OCI-LY3 (cell line): ENCODE data around the gene TEAD3.

Experiments used
- H2AFZ ChIP-seq: fragments of 200-600, 300-600 bp; shearing (Covaris generic); 2 replicates; pipeline ENCODE4 v1.6.0; 2014; ENCODE audit warnings: antibody characterized with exemption, low read depth, low read length
- H3K27ac ChIP-seq: fragments of 200-600, 300-600 bp; sonication (generic); 2 replicates; pipeline ENCODE4 v1.5.1; 2014; ENCODE audit warnings: mild to moderate bottlenecking, low read length, moderate library complexity, mixed read lengths
- H3K27me3 ChIP-seq: fragments of 200-600, 300-600 bp; sonication (generic); 2 replicates; pipeline ENCODE4 v1.6.1; 2014; ENCODE audit warnings: low read depth, low read length, mixed read lengths
- H3K36me3 ChIP-seq: fragments of 200-600, 300-600 bp; sonication (generic); replicated peaks from 2 replicates; pipeline ENCODE3; 2014; ENCODE audit warnings: low read depth, low read length, mixed read lengths
- H3K4me1 ChIP-seq: fragments of 300-600, 200-600 bp; sonication (generic); 2 replicates; pipeline ENCODE4 v1.6.1; 2014; ENCODE audit warnings: low read length, mixed read lengths
- H3K4me2 ChIP-seq: fragments of 200-600, 300-600 bp; sonication (generic); 2 replicates; pipeline ENCODE4 v1.6.1; 2014; ENCODE audit warnings: low read length, mixed read lengths
- H3K4me3 ChIP-seq: fragments of 300-600, 200-600 bp; sonication (generic); 2 replicates; pipeline ENCODE4 v1.5.1; 2014; ENCODE audit warnings: antibody characterized with exemption, mild to moderate bottlenecking, low read length, moderate library complexity
- H3K79me2 ChIP-seq: fragments of 300-600, 200-600 bp; shearing (Covaris generic); 2 replicates; pipeline ENCODE4 v1.6.1; 2014; ENCODE audit warnings: mild to moderate bottlenecking, low read length, mixed read lengths
- H3K9ac ChIP-seq: fragments of 300-600, 200-600 bp; shearing (Covaris generic); 2 replicates; pipeline ENCODE4 v1.6.0; 2014; ENCODE audit warnings: mild to moderate bottlenecking, low read length, moderate library complexity
- H3K9me3 ChIP-seq: fragments of 200-600, 300-600 bp; shearing (Covaris generic); 2 replicates; pipeline ENCODE4 v1.6.1; 2014; ENCODE audit warnings: low read length, mixed read lengths; ENCODE audit not compliant: insufficient read depth
- H4K20me1 ChIP-seq: fragments of 200-600, 300-600 bp; sonication (generic); 2 replicates; pipeline ENCODE4 v1.6.1; 2016; ENCODE audit warnings: low read length, mixed read lengths; ENCODE audit not compliant: insufficient read depth
- EZH2phosphoT487 ChIP-seq: fragments of 200-600 bp; shearing (Covaris generic); IDR thresholded peaks from 2 replicates; pipeline ENCODE4 v1.6.1; 2018; ENCODE audit warnings: antibody characterized with exemption, mixed run types, low read depth
- TF ChIP-seq, protein P1 (sequence below): fragments of 200-600, 300-600 bp; sonication (generic); IDR thresholded peaks from 2 replicates; pipeline ENCODE4 v1.5.1; 2014; ENCODE audit warnings: antibody characterized with exemption, low read length, low read depth

Gene TEAD3

DNA sequence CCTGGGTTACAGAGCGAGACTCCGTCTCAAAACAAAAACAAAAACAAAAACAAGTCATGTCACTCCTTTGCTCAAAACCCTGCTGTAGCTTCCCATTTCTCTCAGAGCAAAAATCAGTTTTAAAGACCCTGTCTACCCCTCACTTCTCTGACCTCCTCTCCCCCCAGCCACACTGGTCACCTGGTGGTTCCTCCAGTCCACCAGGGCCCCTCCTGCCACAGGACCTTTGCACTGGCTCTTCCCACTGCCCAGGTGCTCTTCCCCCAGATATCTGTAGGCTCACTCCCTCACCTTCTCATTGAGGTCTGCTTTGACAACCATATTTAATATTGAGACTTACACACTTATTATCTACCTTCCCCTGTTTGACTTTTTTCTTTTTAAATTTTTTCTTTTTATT is 4.9 kb upstream of the TEAD3 start:
- H3K36me3 ChIP-seq: no peaks in the 10 kb centered on the region
- H4K20me1 ChIP-seq: no peaks in the 10 kb centered on the region
- H3K9me3 ChIP-seq: no peaks in the 10 kb centered on the region
- H3K27ac ChIP-seq: no peak overlapping the region
- no peak overlapping the region for H3K4me2 ChIP-seq
- no peak overlapping the region for H2AFZ ChIP-seq
- H3K27me3 ChIP-seq: no peaks in the 10 kb centered on the region
- TF ChIP-seq EZH2phosphoT487: no peak
- TF ChIP-seq, protein P1, sequence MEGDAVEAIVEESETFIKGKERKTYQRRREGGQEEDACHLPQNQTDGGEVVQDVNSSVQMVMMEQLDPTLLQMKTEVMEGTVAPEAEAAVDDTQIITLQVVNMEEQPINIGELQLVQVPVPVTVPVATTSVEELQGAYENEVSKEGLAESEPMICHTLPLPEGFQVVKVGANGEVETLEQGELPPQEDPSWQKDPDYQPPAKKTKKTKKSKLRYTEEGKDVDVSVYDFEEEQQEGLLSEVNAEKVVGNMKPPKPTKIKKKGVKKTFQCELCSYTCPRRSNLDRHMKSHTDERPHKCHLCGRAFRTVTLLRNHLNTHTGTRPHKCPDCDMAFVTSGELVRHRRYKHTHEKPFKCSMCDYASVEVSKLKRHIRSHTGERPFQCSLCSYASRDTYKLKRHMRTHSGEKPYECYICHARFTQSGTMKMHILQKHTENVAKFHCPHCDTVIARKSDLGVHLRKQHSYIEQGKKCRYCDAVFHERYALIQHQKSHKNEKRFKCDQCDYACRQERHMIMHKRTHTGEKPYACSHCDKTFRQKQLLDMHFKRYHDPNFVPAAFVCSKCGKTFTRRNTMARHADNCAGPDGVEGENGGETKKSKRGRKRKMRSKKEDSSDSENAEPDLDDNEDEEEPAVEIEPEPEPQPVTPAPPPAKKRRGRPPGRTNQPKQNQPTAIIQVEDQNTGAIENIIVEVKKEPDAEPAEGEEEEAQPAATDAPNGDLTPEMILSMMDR: no peak
- no peaks in the 10 kb centered on the region for H3K4me1 ChIP-seq
- no peaks in the 10 kb centered on the region for H3K79me2 ChIP-seq
- no peak overlapping the region for H3K9ac ChIP-seq
- no peak overlapping the region for H3K4me3 ChIP-seq

DNA sequence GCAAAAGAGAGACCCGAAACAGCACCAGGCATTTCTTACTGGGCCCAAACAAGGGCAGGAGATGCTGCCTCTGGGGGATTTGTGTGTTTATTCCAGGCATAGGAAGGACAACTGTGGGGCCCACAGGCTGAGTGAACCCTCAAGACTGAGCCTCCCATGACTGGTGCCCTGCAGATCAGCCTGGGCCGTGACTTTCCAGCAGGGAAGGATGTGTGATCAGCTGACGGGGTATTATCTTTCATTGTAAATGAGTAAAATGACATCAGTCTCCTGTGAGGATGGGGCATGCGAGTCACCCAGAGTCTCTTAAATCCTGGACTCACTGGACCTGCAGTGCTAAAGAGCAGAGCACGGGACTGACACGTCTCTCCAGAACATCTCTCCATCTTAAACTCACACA is 3.9 kb upstream of the TEAD3 start:
- Histone ChIP-seq H3K79me2 (no peaks in the 10 kb centered on the region), H4K20me1 (no peaks in the 10 kb centered on the region), H3K9me3 (no peaks in the 10 kb centered on the region), H3K4me1 (no peaks in the 10 kb centered on the region), H3K27me3 (no peaks in the 10 kb centered on the region), H3K4me3 (no peak overlapping the region), H3K9ac (no peak overlapping the region), H2AFZ (no peak overlapping the region), H3K36me3 (no peaks in the 10 kb centered on the region), H3K4me2 (no peak overlapping the region), H3K27ac (no peak overlapping the region)
- no peak for TF ChIP-seq EZH2phosphoT487
- TF ChIP-seq, protein P1: no peak

DNA sequence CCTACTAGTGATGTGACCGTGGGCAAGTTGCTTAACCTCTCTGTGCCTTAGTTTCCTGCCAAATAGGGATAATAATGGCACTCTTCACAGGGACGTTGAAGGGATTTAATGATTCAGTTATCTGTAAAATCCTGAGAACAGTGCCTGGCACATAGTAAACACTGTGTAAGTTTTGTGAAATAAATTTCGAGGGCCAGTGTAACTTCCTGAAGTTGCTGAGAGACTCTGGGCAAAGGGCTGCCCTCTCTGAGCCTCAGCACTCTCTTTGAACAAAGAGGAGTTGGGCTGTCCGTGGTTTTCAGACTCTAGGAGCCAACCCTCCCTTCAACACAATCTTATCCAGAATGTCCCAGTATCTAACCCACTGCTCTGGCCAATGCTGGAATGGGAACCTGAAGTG is 2.5 kb upstream of the TEAD3 start:
- no peaks in the 10 kb centered on the region for H3K79me2 ChIP-seq
- H3K9ac ChIP-seq: no peak overlapping the region
- no peaks in the 10 kb centered on the region for H3K36me3 ChIP-seq
- no peak overlapping the region for H3K4me2 ChIP-seq
- no peak for TF ChIP-seq EZH2phosphoT487
- TF ChIP-seq, protein P1: no peak
- no peaks in the 10 kb centered on the region for H3K9me3 ChIP-seq
- no peak overlapping the region for H3K4me3 ChIP-seq
- no peak overlapping the region for H3K27ac ChIP-seq
- peaks cover under 1% of the 10 kb centered on the region; the same call in 1 of the 2 replicates for H3K4me1 ChIP-seq
- no peaks in the 10 kb centered on the region for H3K27me3 ChIP-seq
- H4K20me1 ChIP-seq: no peaks in the 10 kb centered on the region
- no peak overlapping the region for H2AFZ ChIP-seq

DNA sequence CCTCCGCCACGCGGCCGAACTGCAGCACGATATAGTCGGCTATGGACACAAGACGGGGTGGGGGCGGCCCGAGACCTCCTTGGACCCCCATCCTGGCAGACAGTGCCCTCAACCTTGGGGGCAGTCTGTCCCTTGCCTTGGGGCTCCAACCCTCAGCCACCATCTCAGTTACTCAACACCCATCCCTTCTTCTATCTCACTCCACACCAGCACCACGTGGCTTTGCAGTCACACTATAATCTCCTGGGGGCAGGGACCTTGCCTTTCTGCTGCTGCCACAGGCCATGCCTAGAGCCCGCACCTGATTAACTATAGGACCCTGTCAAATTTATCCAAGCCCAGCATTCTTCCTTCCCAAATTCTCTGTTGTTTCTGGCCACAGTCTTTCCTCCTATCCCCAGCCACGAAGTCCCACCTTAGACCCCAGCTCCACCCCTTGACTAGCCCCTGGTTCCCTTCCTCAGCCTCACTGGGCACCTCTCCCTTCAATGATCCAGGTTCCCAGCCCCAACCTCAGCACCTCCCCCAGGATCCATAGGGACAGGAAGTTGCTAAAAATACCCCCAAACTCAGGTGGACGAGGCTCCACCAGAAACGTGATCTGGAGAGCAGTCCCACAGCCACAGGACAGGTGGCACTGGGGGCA is 1.7 kb upstream of the TEAD3 start:
- TF ChIP-seq, protein P1: no peak
- no peak for TF ChIP-seq EZH2phosphoT487
- Histone ChIP-seq H3K9ac (no peak overlapping the region), H3K4me1 (peaks cover 6% of the 10 kb centered on the region), H3K27ac (no peak overlapping the region), H3K79me2 (no peaks in the 10 kb centered on the region), H2AFZ (no peak overlapping the region), H3K36me3 (no peaks in the 10 kb centered on the region), H3K27me3 (0 out of 2 replicates have a peak, but pooled peaks cover under 1% of the 10 kb centered on the region), H3K4me3 (no peak overlapping the region), H4K20me1 (no peaks in the 10 kb centered on the region), H3K9me3 (no peaks in the 10 kb centered on the region), H3K4me2 (no peak overlapping the region)
